GM10266 (cell line): Measurements from ENCODE around the gene ZNF654.

Source experiments
- DNase-seq: peaks from one replicate; pipeline ENCODE4 v3.0.0; 2012; ENCODE audit errors: extremely low spot score
- TF ChIP-seq, protein P1 (sequence below): IDR thresholded peaks from 2 replicates; pipeline ENCODE4 v1.5.1; 2012; ENCODE audit warnings: mild to moderate bottlenecking, low read depth; ENCODE audit not compliant: control insufficient read depth, insufficient read depth; ENCODE audit errors: missing control alignments

Gene ZNF654

DNA sequence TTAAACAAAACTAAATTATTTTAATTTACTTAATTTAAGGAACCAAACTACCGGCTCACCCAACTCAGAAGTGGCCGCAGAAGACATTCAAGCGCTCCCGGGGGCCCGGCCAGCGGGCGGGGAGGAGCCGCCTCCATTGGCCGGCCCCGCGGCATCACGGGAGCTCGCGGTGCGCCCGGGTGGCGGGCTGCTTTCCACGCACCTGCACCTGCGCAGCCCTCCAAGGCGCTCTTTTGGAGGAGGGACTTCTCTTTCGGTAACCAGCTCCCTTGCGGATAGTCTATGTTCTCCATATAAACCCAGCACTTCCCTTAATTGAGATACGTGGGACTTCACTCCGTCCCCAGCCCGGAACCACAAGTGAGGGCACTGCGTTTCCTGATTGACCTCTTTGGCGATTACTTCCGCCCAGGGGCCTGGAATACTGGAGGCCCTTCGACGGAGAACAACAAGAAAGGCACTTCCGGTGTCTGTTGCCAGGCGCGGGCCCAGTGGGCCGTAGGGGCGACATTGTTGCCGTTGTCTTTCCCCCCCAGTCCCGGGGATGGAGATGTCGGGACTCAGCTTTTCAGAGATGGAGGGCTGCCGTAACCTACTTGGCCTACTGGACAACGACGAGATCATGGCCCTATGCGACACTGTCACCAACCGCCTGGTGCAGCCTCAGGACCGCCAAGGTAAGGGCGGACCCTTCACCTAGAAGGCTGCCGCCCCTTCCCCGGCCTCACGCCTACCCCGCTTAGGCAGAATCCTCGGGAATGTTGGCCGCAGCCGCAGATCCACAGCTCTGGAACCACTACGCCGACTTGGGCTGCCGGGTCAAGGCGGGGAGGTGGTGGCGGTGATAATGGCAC, 90.7 kb downstream of the ZNF654 start, which contains the start of gene C3orf38:
Gene C3orf38, plus strand, starts transcription at position 451 of the 854 bp plus-strand sequence. Its CDS starts 94 bp downstream, at position 545.
- DNase-seq: peak; percentile 74
- TF ChIP-seq, protein P1, sequence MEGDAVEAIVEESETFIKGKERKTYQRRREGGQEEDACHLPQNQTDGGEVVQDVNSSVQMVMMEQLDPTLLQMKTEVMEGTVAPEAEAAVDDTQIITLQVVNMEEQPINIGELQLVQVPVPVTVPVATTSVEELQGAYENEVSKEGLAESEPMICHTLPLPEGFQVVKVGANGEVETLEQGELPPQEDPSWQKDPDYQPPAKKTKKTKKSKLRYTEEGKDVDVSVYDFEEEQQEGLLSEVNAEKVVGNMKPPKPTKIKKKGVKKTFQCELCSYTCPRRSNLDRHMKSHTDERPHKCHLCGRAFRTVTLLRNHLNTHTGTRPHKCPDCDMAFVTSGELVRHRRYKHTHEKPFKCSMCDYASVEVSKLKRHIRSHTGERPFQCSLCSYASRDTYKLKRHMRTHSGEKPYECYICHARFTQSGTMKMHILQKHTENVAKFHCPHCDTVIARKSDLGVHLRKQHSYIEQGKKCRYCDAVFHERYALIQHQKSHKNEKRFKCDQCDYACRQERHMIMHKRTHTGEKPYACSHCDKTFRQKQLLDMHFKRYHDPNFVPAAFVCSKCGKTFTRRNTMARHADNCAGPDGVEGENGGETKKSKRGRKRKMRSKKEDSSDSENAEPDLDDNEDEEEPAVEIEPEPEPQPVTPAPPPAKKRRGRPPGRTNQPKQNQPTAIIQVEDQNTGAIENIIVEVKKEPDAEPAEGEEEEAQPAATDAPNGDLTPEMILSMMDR: no peak

DNA sequence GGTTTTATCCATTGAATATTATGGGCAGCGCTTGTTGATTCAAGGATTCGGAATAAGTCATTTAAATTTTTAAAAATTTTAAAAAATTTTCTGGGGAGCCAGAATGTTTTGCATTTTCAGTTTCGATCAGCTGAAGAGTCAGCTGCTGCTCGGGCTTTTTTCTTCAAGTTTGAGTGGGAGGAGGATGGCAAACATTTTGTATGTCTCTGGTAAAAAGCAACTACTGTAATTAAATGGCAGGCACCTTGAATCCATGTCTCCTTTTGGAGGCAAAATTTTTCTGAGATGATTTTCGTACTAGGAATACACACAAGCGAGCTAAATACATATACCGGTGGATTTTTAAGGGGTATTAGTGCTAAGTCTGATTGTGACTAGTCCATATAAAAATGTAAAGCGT, 91.3 kb downstream of the ZNF654 start:
- DNase-seq: peak; percentile 56
- TF ChIP-seq, protein P1: no peak

DNA sequence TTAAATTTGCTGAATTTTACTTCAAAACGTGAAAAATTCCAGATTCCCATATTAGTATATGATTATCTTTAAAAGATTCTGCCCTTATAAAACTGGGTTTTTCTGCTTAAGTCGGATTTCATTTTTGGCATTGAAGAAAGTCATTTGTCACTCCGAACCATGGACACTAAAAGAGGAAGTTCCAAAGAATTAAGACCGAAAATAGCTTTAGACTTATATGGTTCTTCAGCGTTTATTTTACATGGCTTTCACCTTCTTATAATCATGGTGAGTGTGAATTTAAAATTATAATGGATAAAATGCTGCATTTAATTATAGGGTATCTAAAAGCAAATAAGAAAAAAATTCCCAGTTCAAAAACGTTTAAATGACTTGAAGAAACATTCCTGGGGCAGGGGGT, 91.8 kb downstream of the ZNF654 start:
- no peak for DNase-seq
- TF ChIP-seq, protein P1: no peak

GRCh38 chr3:88151358-88151757, 92.3 kb downstream of the ZNF654 start:
- peak; percentile 10 for DNase-seq
- TF ChIP-seq, protein P1: no peak

DNA sequence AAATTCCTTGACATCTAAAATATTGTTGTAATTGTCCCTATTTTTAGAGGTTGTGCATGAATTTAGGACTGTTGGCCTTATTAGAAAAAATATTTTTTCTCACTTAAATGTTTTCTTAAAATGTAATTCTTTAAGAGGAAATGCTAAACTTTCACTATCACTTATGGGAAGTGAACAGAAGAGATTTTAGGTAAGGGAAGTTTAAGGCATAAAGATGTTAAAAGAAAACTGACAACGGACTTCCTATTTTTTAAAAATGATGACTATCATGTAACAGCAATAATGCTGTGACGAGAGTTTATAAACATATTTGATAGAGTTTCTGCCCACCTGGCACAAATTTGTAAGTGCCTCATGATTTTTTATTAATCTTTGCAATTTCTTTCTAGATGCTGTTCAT, 93.8 kb downstream of the ZNF654 start:
- DNase-seq: no peak
- TF ChIP-seq, protein P1: no peak

DNA sequence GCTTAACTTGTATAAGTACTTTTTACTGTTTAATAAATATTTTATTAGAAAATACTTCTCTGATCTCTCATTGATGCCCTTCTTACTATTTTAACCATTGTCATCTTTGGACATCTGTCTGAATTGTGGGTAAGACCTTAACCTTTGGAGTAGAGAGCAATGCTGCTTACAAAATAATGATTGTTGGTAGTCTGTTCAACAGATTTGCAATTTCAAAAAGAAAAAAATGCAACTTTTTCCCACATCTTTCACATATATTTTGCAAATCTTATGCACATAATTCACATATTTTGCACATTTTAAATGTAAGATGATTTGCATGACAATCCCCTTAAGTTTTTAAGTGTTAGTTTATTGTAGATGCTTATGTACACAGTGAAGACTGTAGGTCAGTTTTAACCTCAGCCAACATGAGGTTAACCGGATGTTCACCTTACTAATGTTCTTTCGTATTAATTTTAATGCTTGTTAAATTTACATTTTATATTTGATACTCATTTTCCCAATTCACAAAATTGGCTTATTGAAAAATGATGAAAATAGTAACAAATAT, 107.4 kb downstream of the ZNF654 start:
- TF ChIP-seq, protein P1: no peak
- no peak for DNase-seq

DNA sequence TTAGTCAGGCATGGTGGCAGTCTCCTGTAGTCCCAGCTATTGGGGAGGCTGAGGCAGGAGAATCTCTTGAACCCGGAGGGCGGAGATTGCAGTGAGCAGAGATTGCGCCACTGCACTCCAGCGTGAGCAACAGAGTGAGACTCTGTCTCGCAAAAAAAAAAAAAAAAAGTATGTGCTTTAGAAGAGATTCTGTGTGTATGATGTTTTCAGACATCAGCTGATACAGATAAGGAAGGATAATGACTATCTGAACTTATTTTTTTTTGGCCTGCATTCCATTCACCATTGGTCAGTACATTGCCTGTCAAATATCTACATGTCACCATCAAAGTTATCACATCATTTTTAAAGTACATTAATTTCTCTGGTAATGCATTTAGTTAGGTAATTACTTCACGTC, 108.1 kb downstream of the ZNF654 start:
- TF ChIP-seq, protein P1: no peak
- DNase-seq: no peak
